Thyroid gland (tissue), 4 donors: ENCODE data around the gene AIF1. TPM values are rescaled to one million over a fixed set of nuclear protein-coding genes. Genes with fewer than 3 reads are reported as not detected.
"Not testable (repeated sequence)": the region's sequence is repeated elsewhere in the genome, so short reads cannot be mapped to it uniquely, and the experiment has no call there.

Experiments
- DNase-seq, 2 donors: peaks; one replicate each; pipeline ENCODE4 v3.0.0-alpha.2; 2019
- H3K27ac ChIP-seq, 3 donors: fragments of 200-600 bp; sonication (generic); 1 replicate in 2 of 3; 2 replicates in 1 of 3; pipeline ENCODE4 v1.5.1; 2016 to 2019; ENCODE audit warnings: mild to moderate bottlenecking in 1 of 3, moderate library complexity in 1 of 3
- H3K27me3 ChIP-seq: fragments of 200-600 bp; sonication (generic); one replicate; pipeline ENCODE4 v1.5.1; 2019
- H3K36me3 ChIP-seq, 2 donors: fragments of 200-600 bp; sonication (generic); one replicate each; pipeline ENCODE4 v1.5.1; 2016 to 2019
- H3K4me1 ChIP-seq, 2 donors: fragments of 200-600 bp; sonication (generic); one replicate each; pipeline ENCODE4 v1.5.1; 2017 to 2019
- H3K4me3 ChIP-seq, 3 donors: fragments of 200-600 bp; sonication (generic); replicated peaks in 1 of 3; 1 replicate in 2 of 3; 2 replicates in 1 of 3; pipeline ENCODE4 v1.5.1; 2016; ENCODE audit warnings: mild to moderate bottlenecking in 1 of 3
- H3K9me3 ChIP-seq: fragments of 200-600 bp; sonication (generic); one replicate; pipeline ENCODE4 v1.5.1; 2017
- POLR2A ChIP-seq, 2 donors: fragments of 450-650 bp; IDR thresholded peaks; one replicate each; pipeline ENCODE4 v1.6.1; 2017; ENCODE audit warnings: antibody characterized with exemption in 2 of 2, mild to moderate bottlenecking in 2 of 2, moderate library complexity in 1 of 2
- WGBS, 2 donors: methylation state at CpG; one replicate each; pipeline ENCODE4 v1.1.5; 2017; 5-methylcytosine and 5-hydroxymethylcytosine counted together
- intact Hi-C: fragments of 100-400 bp; cut with DNase I; formaldehyde crosslinking; loops from one replicate; pipeline ENCODE4 v1.15.1; 2023
- total RNA-seq, 4 donors: library from RNA; depleted of rRNA; stranded (reverse); fragments of >200 nt; gene quantifications; one replicate each; pipeline ENCODE4 v1.2.3, GENCODE V29; 2016
- TF ChIP-seq, protein P1 (sequence below), 6 experiments: fragments of 200-600 bp in 3 of 6; fragments of 450-650 bp in 3 of 6; sonication (generic) in 3 of 6; IDR thresholded peaks; one replicate each; pipeline ENCODE4 v1.5.1; 2016 to 2019; ENCODE audit warnings: antibody characterized with exemption in 6 of 6, mild to moderate bottlenecking in 2 of 6, inconsistent platforms in 1 of 6, moderate library complexity in 1 of 6

AIF1 gene
- total RNA-seq, 4 donors from 2014 or later = 8.1 to 37.8 (median 17.6) TPM

DNA sequence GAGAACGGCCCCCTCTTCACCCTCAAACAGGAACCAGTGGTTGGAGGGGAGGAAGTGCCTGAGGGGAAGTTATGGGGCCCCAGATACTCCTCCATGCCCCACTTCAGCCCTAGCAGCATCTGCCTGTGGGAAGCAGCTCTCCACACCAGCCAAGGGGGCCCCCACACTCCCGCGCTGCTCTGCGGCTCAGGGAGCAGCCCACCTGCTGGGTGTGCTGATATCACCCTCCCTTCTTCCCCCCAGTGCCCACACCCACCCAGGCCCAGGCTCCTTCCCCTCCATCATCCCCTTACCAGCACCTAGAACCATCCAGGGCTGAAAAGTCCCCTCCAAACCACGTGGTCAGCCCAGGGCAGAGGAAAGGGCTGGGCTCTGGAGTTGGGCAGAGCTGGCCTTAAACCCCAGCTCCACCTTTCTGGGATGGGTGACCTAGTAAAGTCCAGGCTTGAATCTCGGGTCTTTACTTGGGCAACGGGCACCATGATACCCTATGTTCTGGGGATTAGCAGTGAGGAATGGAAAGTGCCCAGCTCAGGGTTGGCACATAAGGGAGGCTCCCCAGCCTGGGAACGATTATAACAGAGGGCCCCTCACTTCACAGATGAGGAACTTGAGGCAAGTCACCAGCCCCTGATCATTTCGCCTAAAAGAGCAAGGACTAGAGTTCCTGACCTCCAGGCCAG is 28.3 kb upstream of the AIF1 start:
- TF ChIP-seq, protein P1, sequence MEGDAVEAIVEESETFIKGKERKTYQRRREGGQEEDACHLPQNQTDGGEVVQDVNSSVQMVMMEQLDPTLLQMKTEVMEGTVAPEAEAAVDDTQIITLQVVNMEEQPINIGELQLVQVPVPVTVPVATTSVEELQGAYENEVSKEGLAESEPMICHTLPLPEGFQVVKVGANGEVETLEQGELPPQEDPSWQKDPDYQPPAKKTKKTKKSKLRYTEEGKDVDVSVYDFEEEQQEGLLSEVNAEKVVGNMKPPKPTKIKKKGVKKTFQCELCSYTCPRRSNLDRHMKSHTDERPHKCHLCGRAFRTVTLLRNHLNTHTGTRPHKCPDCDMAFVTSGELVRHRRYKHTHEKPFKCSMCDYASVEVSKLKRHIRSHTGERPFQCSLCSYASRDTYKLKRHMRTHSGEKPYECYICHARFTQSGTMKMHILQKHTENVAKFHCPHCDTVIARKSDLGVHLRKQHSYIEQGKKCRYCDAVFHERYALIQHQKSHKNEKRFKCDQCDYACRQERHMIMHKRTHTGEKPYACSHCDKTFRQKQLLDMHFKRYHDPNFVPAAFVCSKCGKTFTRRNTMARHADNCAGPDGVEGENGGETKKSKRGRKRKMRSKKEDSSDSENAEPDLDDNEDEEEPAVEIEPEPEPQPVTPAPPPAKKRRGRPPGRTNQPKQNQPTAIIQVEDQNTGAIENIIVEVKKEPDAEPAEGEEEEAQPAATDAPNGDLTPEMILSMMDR (IDR thresholded peaks at IDR 0.05) = no peak
- no peak for TF ChIP-seq POLR2A (IDR thresholded peaks at IDR 0.05)
- WGBS, 2 donors = 63 to 70% methylated on average over 8 to 9 of the region's 9 CpGs

DNA sequence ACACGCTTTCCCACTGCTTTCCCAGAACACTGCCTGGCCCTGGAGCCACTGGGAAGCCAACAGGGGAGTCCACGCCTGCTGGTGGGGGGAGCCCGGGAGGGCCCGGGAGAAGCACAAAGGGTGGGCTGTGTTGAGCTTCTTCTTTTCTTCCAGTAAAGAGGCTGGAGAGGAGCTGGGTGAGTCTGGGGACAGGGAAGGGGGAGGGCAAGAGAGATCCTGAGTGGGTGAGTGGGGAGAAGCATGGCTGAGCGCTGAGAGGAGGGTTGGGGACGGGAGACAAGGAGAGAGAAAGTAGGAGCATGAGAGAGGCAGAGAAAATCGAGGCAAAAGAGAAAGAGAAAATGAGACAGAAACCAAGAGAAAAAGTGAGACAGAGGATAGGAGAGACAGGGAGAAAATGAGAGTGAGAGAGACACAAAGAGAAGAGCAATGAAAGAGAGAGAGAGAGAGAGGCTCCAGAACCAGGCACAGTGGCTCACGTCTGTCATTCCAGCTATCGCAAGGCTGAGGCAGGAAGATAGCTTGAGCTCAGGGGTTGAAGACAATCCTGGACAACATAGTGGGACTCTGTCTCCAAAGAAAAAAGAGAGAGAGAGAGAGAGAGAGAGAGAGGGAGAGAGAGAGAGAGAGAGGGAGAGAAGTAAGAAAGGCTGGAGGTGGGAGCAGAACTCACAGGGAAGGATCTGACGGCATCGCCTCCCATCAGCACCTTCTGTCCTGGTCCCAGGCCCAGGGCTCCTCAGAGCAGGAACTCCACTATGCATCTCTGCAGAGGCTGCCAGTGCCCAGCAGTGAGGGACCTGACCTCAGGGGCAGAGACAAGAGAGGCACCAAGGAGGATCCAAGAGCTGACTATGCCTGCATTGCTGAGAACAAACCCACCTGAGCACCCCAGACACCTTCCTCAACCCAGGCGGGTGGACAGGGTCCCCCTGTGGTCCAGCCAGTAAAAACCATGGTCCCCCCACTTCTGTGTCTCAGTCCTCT is 26.9 kb upstream of the AIF1 start:
- intact Hi-C loops = no loop called here
- no peak overlapping the region for H3K4me3 ChIP-seq
- TF ChIP-seq, protein P1 (IDR thresholded peaks at IDR 0.05) = no peak
- TF ChIP-seq POLR2A (IDR thresholded peaks at IDR 0.05) = no peak
- H3K9me3 ChIP-seq = no peaks in the 10 kb centered on the region
- no peaks in the 10 kb centered on the region for H3K36me3 ChIP-seq
- DNase-seq = no peak
- H3K27ac ChIP-seq = no peak overlapping the region
- H3K4me1 ChIP-seq = no peaks in the 10 kb centered on the region
- H3K27me3 ChIP-seq = no peaks in the 10 kb centered on the region
- WGBS, 2 donors = 55 to 61% methylated on average over 11 to 12 of the region's 12 CpGs

More for the DNA sequence above, 28.3 kb upstream of the AIF1 start:
- Histone ChIP-seq H3K9me3 (no peaks in the 10 kb centered on the region), H3K4me3 (no peak overlapping the region), H3K36me3 (no peaks in the 10 kb centered on the region), H3K27ac (no peak overlapping the region), H3K4me1 (peaks cover 2 to 8% of the 10 kb centered on the region in 2 donors), H3K27me3 (no peaks in the 10 kb centered on the region)
- intact Hi-C loops = no loop called here
- DNase-seq = no peak

DNA sequence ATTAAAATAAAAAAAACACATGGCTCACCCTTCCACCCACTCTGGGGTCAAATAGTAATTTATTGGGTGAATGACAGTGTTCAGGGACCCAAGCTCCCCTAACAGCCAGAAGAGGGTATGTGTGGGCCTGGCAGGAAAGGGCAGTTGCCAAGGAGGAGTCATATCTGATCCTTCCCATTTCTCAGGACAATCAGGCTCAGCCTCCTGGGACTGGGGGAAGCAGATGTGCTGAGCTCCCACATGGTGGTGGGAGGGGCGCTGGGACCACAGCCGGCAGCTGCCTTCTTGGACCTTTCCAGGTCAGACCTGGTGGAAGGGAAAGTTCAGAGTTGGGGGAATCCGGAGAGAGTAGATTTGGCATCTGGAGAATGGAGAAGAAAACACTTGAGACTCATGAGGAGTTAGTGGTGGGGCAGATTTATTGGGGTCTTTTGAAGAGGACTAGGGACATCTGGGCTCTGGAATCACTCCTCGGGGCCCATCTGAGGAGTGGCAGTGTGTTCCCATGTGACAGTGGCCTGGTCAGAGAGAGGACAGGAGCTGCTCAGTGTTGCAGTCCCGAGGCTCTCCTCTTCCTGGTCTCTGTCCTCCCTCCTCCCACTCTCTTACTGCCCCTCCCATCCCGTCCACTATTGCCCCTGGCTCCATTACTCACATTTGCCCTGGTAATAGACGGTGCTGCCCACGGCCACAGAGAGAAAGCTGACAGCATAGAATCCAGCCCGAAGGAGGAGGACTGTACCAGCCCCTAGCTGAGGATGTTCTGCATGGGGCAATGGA is 26.0 kb upstream of the AIF1 start:
- H3K4me1 ChIP-seq = no peaks in the 10 kb centered on the region
- H3K27ac ChIP-seq = no peak overlapping the region
- TF ChIP-seq POLR2A (IDR thresholded peaks at IDR 0.05) = no peak
- TF ChIP-seq, protein P1 (IDR thresholded peaks at IDR 0.05) = no peak
- DNase-seq = no peak
- H3K9me3 ChIP-seq = no peaks in the 10 kb centered on the region
- intact Hi-C loops = no loop called here
- no peaks in the 10 kb centered on the region for H3K36me3 ChIP-seq
- WGBS, 2 donors = 61 to 65% methylated on average over 9 of the region's 9 CpGs
- no peaks in the 10 kb centered on the region for H3K27me3 ChIP-seq
- no peak overlapping the region for H3K4me3 ChIP-seq

DNA sequence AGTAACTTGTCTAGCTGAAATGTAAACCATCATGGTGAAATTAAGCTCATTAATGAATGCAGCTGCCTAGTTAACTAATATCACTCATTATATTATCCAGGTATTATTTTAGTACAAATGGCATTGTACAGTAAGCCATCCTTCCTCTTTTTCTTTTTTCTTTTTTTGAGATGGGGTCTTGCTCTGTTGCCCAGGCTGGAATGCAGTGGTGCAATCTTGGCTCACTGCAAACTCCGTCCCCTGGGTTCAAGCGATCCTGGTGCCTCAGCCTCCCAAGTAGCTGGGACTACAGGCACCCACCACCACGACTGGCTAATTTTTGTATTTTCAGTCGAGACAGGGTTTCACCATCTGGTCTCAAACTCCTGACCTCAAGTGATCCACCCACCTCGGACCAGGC is 24.3 kb upstream of the AIF1 start:
- H3K27me3 ChIP-seq, DNase-seq, H3K27ac ChIP-seq, H3K4me1 ChIP-seq, H3K36me3 ChIP-seq, intact Hi-C loops, H3K9me3 ChIP-seq, H3K4me3 ChIP-seq: not testable (repeated sequence)
- 71 to 90% methylated on average over 5 of the region's 5 CpGs for WGBS, 2 donors

DNA sequence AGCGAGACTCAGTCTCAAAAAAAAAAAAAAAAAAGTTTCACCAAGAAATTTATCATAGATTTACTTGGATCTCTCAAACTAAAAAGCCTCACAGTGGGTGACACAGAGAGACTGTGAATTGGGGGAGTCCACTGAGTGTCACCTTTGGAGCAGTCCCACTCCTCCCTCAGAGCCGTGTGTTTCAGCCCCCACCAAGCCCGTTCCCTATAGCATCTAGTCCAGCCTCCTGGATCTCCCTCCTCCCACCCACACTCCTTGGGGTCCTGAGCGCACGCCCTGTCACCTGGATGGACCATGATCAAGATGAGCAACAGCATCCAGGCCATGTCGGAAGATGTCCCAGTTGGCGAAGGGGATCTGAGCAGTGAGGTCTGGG is 22.6 kb upstream of the AIF1 start:
- no peaks in the 10 kb centered on the region for H3K4me1 ChIP-seq
- TF ChIP-seq POLR2A (IDR thresholded peaks at IDR 0.05) = no peak
- TF ChIP-seq, protein P1 (IDR thresholded peaks at IDR 0.05) = no peak
- intact Hi-C loops = no loop called here
- no peak overlapping the region for H3K4me3 ChIP-seq
- no peak overlapping the region for H3K27ac ChIP-seq
- H3K9me3 ChIP-seq = no peaks in the 10 kb centered on the region
- H3K27me3 ChIP-seq = no peaks in the 10 kb centered on the region
- no peaks in the 10 kb centered on the region for H3K36me3 ChIP-seq
- WGBS, 2 donors = 83 to 91% methylated on average over 7 of the region's 7 CpGs
- DNase-seq = no peak
